NCI-H2196 (cell line): ENCODE measurements around the gene SYNE4.
A peak's percentile ranks its signal among the peaks of the same experiment; 100 is the strongest.
"Not testable (repeated sequence)": the region's sequence is repeated elsewhere in the genome, so short reads cannot be mapped to it uniquely, and the experiment has no call there.

Experiments
- DNase-seq: peaks from one replicate; lab custom pipeline; 2025; ENCODE audit not compliant: unreplicated experiment; lab: John Stamatoyannopoulos, UW

SYNE4 gene

GRCh38 chr19:35990771-35991730 is 17.6 kb downstream of the SYNE4 start:
- no peak for DNase-seq

GRCh38 chr19:35990156-35990555 is 18.5 kb downstream of the SYNE4 start:
- no peak for DNase-seq

GRCh38 chr19:35988824-35989223 is 19.8 kb downstream of the SYNE4 start:
- DNase-seq = no peak

GRCh38 chr19:35987571-35987896 is 21.1 kb downstream of the SYNE4 start:
- no peak for DNase-seq

- DNase-seq = peak; percentile 73
Measured at GRCh38 chr19:35986664-35987570, 21.7 kb downstream of the SYNE4 start.

- no peak for DNase-seq
Measured at GRCh38 chr19:35986111-35986510, 22.5 kb downstream of the SYNE4 start.

GRCh38 chr19:35983177-35983576 is 25.4 kb downstream of the SYNE4 start:
- no peak for DNase-seq

- not testable (repeated sequence) for DNase-seq
Measured at GRCh38 chr19:35980997-35981396, 27.6 kb downstream of the SYNE4 start.

- no peak for DNase-seq
Measured at GRCh38 chr19:35978832-35979365, 29.7 kb downstream of the SYNE4 start.

GRCh38 chr19:35978271-35978670 is 30.3 kb downstream of the SYNE4 start:
- no peak for DNase-seq

GRCh38 chr19:35977446-35978222 is 31.0 kb downstream of the SYNE4 start:
- no peak for DNase-seq

GRCh38 chr19:35975608-35976214 is 32.9 kb downstream of the SYNE4 start:
- DNase-seq = no peak

- DNase-seq = no peak
Measured at GRCh38 chr19:35973487-35973886, 35.1 kb downstream of the SYNE4 start.

- no peak for DNase-seq
Measured at GRCh38 chr19:35966771-35967170, 41.8 kb downstream of the SYNE4 start.

GRCh38 chr19:35963514-35963913 is 45.1 kb downstream of the SYNE4 start:
- no peak for DNase-seq

GRCh38 chr19:35960432-35960972 is 48.1 kb downstream of the SYNE4 start:
- no peak for DNase-seq

- no peak for DNase-seq
Measured at GRCh38 chr19:35959968-35960320, 48.7 kb downstream of the SYNE4 start.

- DNase-seq = no peak
Measured at GRCh38 chr19:35959040-35959967, 49.3 kb downstream of the SYNE4 start.

- DNase-seq = no peak
Measured at GRCh38 chr19:35958660-35959039, 50.0 kb downstream of the SYNE4 start.
